HCEC 1CT (cell line): ENCODE results near the gene M1AP.

Source experiments
- DNase-seq: peaks from one replicate; pipeline ENCODE4 v3.0.0-alpha.2; 2017

Gene M1AP, protein sequence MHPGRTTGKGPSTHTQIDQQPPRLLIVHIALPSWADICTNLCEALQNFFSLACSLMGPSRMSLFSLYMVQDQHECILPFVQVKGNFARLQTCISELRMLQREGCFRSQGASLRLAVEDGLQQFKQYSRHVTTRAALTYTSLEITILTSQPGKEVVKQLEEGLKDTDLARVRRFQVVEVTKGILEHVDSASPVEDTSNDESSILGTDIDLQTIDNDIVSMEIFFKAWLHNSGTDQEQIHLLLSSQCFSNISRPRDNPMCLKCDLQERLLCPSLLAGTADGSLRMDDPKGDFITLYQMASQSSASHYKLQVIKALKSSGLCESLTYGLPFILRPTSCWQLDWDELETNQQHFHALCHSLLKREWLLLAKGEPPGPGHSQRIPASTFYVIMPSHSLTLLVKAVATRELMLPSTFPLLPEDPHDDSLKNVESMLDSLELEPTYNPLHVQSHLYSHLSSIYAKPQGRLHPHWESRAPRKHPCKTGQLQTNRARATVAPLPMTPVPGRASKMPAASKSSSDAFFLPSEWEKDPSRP

GRCh38 chr2:74648009-74648443, at the start of gene M1AP:
Gene M1AP (minus strand): TSS chr2:74648330. CDS start chr2:74640275, 8,055 bp downstream.
- DNase-seq = no peak

DNA sequence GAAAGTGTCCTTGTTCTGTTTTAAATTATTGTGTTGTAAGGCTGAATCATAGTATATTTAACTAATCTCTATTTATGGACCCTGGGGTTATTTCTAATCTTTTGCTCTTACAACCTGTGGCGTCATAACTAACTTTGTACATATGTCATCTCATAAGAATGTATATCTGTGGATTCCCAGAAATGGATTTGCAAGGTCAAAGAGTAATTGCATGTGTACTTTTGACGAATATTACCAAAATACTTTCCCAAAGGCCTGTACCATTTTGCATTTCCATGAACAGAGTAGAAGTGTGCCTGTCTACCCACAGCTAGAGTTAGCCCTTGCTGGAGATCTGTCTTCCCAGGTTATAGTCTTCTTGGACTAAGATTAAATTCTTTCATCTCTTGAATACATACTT, 48.7 kb upstream of the M1AP start:
- peak; percentile 96 for DNase-seq

GRCh38 chr2:74695663-74696062, 47.5 kb upstream of the M1AP start:
- DNase-seq = no peak

DNA sequence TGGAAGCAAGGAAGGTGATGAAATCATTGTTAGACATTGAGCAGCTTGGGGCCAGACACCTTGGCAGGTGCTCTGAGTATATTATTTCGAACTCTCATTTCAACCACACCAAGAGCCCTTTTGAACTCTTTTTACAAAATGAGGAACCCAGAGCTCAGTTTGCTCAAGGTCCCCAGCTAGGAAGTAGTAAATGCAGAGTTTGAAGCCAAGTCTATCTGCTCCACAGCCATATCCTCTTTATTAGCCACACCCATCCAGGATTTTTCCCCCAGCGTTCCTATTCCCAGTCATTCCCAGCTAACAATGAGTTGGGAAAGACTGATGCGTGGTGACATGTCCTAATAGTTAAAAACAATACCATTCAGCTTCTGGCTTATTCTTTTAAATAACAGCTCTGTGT, 46.2 kb upstream of the M1AP start:
- no peak for DNase-seq

- no peak for DNase-seq
Observed at GRCh38 chr2:74693668-74694067, 45.5 kb upstream of the M1AP start.

DNA sequence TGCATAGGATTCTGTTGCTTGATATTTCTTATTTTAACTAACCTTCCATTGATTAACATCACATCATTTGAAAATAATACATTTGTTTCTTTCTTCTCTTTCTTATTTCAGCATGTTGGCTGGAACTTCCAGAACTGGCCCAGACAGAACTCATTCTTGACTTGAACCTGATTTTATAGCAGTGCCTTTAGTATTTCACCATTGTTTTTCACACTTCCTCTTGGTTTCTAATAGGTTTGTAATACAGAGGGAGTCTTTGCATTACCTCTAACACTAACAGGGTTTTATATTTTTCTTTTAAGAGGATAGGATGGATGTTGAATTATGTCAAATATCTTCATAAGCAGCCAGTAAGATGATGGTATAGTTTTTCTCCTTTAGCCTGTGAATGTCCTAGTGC, 45.1 kb upstream of the M1AP start:
- no peak for DNase-seq

DNA sequence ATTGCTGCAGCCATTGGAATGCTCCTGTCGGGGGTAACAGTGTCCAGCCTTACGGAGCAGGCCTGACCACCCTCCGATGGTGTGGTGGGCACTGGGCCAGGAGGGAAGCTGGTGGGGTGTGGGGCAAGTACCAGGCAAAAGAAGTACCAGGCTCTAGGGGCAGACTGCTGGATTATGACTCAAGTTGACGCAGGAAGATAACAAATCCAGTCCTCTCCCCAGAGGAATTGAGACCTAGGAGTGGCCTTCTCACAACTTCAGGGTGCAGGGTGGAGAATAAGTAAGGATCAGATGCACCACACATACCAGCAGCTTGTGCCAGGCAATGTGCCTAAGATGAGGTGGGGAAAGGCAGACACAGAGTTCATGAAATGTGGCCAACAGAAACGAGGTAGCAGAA, 43.8 kb upstream of the M1AP start:
- DNase-seq = no peak

- peak; percentile 66 for DNase-seq
Observed at GRCh38 chr2:74690571-74690970, 42.4 kb upstream of the M1AP start.

GRCh38 chr2:74689671-74690070, 41.5 kb upstream of the M1AP start:
- DNase-seq = no peak

DNA sequence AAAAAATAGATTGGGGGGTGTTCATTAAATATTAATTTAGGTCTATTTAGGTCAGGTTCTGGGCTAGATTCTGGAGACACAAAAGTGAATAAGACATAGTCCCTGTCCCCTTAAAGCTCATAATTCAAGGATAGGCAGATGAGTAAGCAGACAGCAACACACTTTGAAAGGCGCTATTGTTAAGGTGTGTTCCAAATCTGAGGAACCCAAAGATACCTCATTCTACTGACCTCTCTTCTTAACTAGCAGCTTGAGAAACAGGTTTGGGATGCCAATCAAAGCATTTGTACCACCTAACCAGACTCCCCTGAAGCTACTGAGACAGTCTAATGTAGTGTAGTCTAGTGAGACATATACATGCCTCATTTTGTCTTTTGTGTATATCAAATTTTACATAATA, 40.8 kb upstream of the M1AP start:
- no peak for DNase-seq

DNA sequence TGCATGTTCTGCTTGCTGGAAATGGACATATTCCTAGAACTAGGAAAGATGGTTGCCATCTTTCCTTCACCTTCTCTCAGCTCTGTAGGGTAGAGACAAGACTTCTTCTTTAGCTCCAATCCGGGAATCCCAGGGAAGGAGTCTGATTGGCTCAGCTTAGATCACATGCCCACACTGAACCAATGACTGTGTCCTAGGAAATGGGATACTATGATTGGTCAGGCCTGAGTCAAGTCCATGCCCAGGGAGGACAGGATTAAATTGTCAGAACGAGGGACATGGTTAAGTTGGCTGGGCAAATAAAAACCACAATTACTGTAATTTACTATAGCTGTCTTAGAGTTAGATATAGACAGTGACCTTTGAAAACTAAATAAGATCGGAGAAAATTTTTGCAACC, 37.3 kb upstream of the M1AP start:
- DNase-seq = no peak

GRCh38 chr2:74682501-74682900, 34.4 kb upstream of the M1AP start:
- no peak for DNase-seq

DNA sequence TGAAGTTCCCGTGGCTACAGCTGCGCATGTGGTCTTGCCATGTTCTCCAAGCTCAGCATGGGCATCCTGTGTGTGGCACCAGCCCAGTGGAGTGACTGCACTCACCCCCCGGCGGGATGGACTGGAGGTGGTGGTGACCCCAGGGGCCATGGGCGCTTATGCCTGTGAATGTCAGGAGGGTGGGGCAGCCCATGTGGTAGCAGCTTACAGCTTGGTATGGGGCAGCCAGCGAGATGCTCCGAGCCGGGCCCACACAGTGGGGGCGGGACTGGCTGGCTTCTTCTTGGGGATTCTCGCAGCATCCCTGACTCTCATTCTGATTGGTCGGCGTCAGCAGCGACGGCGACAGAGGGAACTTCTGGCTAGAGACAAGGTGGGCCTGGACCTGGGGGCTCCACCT, 31.5 kb upstream of the M1AP start:
- DNase-seq = no peak

DNA sequence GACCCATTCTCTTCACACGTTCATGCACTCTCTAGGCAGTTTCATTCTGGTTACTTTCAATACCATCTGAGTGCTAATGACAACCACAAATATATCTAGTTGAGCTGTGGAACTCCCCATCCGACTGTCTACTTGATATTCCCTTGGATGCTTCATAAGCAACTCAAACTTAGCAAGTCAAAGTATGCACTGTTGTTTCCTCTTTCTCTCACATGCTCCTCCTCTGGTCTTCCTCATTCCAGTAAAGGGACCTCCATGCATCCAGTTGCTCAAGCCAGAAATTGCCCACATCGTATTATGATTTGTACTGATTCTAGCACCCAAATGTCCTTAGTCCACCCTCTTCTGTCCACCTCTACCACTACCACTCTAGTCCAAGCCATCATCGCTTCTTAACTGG, 28.2 kb upstream of the M1AP start:
- DNase-seq = no peak

DNA sequence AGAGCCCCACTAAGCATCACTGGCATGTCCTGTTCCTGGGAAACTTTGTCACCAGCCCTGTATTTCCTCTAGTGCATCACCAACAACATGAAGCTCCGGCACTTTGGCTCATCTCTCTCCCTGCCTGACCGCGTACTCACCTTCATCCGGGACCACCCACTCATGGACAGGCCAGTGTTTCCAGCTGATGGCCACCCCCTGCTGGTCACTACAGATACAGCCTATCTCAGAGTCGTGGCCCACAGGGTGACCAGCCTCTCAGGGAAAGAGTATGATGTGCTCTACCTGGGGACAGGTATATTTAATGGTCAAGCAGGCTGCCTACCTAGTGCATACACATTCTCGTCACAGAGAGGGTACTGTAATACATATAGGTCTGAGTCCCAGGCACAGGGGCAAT, 27.0 kb upstream of the M1AP start:
- DNase-seq = no peak

DNA sequence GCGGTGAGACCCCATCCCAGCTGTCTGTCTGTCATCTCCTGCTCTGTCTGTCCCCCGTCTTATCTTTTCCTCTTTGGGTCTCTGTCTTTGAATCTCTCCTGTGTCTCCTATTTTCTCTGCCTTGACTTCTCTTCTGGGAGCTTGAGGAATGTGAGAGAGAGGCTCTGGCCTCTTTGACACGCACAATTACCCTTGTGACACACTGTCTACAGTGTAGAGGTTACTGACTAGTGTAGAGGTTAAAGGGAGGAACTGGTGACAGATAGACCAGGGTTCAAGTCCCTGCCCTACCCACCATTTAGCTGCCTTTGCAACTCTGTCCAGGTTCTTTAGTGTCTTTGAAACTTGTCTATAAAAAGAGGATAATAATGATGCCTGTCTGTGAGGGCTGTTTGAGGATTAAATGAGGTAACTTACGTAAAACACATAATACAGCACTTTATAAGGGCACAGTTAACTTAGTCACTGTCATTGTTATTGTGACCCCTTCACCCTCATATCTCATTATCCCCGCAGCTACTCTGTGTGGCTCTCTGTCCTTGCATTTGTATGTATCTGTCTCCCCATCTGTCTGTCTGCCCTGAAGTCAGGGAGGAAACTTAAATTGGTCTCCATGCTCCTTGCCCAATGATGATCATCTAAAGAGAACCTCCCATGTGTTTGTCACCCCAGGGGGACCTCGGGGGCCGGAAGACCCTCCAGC, 25.8 kb upstream of the M1AP start:
- no peak for DNase-seq

DNA sequence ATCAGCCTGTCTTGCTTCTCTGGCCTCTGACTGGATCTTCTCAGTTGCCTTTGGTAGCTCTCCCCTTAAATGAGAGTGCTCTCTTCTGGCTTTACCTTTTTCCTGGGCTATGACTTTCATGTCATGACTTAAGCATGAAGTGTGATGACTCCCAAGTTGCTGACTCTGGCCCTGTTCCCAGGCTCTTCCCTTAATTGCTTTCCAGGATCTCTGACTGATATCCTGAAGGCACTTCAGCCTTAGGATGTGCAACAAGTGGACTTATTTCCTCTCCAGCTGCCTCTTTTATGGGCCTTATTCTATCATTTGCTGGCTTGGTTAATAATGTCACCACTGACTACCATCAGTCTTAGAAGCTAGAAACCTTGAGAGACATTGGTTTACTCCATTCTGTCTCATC, 23.3 kb upstream of the M1AP start:
- DNase-seq = peak; percentile 70

- DNase-seq = no peak
Observed at GRCh38 chr2:74670263-74670662, 22.1 kb upstream of the M1AP start.

DNA sequence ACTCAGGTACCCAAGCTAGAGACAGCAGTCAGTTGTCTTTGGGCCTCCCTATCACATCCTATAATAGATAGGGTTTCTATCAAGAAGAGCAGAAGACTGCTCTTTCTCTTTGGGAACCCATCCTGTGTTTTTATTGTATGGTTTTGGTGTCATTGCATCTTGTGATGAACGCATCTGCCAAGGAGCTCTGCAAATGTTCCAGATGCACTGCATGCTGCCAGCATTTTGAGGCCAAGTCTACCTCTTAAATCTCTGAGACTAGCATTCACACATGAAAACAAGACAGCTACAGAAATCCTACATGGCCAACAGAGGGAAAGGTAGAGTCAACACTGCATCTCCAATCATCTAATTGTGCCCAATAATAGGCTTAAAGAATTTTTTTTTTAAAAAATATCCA, 20.0 kb upstream of the M1AP start:
- DNase-seq = no peak

DNA sequence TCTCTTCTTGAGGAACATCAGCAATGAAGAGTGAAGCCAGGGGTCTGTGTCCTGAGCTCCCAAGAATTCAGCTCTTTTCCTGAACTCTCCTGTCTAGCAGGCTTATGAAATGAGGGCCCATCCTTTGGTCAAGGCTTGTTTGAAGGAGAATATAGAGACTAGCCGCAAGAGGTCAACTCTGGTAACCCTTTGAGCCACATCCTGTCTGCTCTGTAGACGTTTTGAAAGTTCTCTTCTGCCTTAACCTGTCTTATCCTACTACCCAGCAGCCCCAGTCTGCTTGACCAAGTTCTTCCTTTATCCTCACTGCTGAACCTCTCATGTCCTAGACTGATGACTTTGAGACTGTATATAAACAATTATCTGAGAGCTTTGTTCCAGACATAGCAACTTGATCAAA, 11.3 kb upstream of the M1AP start:
- DNase-seq = no peak

GRCh38 chr2:74658516-74658915, 10.4 kb upstream of the M1AP start:
- peak; percentile 77 for DNase-seq

GRCh38 chr2:74655579-74655978, 7.4 kb upstream of the M1AP start:
- no peak for DNase-seq

DNA sequence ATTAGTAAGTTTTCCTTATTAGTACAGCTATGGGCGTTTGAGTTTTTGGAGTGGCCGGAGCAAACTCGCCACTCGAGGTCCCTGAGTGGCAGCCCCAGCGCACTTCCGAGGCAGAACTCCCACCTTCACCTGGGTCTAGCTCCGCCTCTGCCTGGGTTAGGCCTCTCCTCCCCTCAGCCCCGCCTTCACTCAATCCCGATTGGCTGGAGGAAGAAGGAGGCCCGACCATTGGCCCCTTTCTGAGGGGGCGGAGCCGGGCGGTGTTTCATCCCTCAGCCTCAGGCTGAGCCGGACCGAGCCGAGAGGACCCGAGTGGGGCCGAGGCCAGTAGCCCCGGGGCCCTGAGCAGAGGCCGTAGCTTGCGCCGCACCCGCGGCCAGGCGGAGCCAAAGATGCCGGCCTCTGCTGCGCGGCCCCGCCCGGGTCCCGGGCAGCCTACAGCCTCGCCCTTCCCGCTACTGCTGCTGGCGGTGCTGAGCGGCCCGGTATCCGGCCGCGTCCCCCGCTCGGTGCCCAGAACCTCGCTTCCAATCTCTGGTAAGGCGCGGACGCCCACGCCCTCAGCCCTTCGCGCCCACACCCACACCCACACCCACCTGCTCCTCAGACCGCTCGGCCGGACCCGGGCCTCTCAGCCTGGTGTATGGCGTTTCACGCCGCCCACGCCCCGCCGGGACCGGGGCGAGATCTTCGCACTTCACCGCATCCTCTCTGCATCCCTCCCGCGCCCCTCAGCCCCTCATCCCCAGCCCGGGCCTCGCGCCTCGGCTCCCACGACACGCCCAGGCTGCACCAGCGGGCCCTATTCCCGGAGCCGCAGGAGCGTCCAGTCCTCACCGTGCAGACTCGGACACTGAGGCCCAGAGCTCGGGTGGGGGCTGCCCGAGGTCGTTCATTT, 6.1 kb upstream of the M1AP start, which contains the start of gene SEMA4F:
Gene SEMA4F (plus strand): TSS at position 263 of the 898 bp plus-strand sequence. CDS start 130 bp downstream, at position 393.
- DNase-seq = peak; percentile 89
